Central memory CD4-positive, alpha-beta T cell (primary cell): ENCODE results near the gene LAYN.

ENCODE experiments used
- DNase-seq: peaks from one replicate; pipeline ENCODE4 v3.0.0; 2022

The LAYN gene

GRCh38 chr11:111562692-111563389 is 22.3 kb downstream of the LAYN start:
- no peak for DNase-seq

GRCh38 chr11:111565114-111565720 is 24.7 kb downstream of the LAYN start:
- peak; percentile 44 for DNase-seq

DNA sequence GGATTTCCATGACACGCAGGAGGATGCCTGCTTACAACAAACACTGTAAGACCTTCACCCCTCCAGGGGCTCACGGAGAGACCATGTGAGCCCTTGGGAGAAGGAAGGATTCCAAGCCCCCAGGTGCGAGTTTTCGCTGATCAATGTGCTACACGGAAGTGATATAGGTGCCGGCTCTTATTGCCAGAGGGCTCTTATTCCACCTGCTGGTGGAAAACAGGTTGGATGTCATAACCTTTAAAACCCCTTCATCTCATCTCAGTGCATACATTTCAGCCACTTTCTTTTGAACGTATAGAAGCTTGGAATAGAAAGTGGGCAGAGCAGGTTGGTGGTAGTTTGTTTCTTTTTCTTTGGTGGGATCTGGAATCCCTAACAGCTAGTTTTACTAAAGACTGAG is 25.8 kb downstream of the LAYN start:
- no peak for DNase-seq

GRCh38 chr11:111569476-111569875 is 29.0 kb downstream of the LAYN start:
- DNase-seq: no peak

DNA sequence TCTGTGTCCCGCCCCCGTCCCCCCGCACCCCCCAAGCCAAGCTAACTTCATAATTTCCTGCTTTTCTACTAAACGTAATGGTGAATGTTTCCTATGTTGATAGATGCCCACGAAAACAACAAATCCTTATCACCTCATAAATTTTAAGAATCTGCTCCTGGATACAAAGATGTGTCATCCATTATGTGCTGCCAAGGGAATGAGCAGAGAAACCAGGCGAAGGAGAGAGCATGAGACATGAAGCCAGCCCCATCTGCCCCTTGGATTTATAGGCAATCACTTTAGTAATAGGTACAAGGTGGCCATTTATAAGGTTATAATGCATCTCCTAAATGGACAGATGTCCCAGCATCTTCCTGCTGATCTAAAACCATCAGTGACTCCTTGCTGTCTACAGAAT is 30.3 kb downstream of the LAYN start:
- DNase-seq: no peak

DNA sequence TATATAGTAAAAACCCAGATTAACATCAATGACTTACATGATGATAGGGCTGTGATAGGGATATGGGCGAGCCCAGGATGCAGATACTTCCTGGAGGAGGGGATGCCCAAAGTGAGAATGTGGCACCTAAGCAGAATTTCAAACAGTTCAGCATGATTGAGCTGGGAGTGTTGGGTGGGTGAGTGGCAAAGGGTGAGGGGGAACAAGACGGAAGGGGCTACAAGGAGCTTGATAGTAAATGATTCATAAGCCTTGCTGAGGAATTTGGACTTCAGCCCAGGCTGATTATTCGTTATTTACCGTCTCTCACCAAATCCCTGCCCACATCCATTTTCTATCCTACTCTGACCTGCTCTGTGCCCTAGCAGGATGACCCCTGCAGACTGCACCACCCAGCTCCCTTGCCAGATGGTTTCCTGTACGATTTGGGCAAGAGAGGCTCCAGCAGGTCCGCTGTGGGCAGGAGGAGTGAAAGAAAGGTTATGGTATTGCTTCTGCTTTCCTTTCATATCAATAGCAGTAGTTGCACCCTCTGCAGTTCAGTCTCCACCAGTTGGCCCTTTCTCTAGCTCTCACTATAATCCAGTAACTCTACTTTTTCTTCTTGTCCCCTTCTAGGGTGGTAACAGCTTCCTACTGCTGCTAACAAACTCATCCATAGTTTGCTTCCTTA is 31.4 kb downstream of the LAYN start:
- DNase-seq: no peak

DNA sequence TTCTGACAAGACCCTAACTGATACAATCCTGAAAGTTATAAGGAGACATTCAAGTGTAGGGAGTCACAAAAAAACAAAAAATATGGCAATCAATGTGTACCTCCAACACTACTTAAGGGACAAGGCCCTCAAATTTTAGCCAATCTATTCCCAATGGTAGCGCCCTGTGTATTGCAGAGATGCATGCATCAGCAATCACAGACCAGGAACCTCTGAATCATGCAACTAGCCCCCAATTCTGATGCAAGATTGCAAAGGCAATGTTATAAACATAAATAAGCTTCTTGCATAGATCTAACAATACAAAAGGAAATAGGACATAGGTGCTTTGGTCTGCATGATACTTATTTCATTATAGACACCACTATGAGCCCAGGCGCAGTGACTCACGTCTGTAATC is 32.1 kb downstream of the LAYN start:
- no peak for DNase-seq

DNA sequence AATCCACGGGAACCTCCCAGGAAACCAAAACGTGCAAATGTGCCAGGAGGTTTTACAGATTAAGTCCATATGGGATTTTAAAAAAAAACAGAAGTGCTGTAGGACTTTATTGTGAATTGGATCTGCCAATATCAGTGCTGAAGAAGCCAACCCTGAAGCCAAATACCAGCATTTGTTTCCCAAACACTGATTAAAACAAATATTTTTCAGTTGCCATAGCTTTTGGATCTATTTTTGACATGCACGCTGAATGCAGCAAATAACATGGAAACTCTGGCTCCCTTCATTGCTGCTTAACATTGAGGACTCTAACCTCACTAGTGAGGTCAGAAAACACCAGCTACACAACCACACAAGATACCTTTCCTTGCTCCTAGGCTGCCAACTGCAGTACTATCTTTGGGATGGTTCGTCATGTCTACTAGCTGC is 33.3 kb downstream of the LAYN start:
- no peak for DNase-seq

DNA sequence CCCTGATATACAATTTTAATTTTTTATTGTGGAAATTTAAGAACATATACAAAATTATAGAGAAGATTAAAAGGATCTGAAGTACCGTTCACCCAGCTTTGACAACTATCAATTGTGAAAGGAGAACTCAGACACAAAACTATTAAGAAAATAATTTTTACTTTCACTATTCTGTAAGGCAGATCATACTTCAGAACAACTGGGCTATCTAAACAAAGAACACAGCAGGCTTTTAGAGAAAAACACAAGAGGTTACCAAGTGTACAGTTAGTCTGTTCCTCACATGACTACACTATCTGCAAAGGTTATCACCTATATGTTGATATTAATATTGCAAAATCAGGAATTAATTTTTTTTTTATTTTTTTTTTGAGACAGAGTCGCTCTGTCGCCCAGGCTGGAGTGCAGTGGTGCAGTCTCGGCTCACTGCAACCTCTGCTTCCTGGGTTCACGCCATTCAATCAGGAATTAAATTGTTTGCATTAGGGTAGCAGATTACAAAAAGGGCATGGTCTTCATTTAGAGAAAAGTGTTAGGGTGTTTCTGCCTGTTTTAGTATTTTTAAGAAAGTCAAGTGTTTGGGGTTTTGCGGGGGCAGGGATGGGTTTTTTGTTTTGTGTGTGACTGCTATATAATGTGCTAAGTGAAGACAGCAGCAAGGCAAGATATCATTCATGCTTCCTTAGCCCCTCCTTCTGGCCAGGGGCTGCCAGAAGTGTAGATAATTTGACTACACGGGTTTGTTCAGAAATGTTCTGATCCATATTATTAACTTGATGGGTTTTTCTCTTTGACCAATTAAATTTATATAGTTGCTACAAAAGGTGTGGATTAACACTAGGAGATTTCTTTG is 34.1 kb downstream of the LAYN start:
- DNase-seq: no peak

- no peak for DNase-seq
Observed at GRCh38 chr11:111575740-111576139, 35.2 kb downstream of the LAYN start.

- DNase-seq: no peak
Observed at GRCh38 chr11:111577821-111578220, 37.3 kb downstream of the LAYN start.

DNA sequence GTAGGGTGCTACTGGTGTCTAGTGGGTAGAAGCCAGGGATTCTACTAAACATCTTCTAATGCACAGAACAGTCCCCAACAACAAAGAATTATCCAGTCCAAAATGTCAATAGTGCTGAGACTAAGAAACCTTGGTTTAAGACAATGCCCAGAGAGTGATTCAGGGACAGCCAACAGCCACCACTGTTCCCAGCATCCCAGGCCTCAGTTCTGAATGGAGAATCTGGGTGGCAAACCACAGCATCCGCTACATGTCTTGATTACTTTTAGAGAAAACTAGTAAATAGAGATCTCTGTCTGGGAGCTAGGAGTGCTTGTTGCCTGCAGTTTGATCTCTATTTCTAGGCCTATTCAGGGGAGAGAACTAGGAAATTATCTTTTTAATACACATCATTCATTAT is 40.8 kb downstream of the LAYN start:
- no peak for DNase-seq

DNA sequence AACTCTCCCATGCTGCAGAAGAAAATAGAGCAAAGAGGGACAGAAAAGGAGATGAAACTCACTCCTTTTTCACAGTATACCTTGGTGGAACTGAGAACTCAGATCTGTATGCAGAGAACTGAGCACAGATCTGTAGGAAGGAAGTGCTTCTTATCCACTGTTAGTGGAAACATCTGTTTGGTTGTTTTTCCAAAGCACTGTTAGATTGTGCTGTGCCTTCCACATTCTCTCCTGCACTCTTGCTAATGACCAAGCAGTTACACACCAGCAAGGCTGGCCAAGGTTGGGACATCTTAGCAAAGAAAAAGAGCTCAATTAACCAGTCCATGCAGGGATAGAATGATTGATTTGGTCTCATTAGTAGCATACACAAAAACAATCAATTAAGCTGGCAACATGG is 41.6 kb downstream of the LAYN start:
- DNase-seq: no peak

GRCh38 chr11:111582881-111583280 is 42.4 kb downstream of the LAYN start:
- no peak for DNase-seq

GRCh38 chr11:111585371-111585770 is 44.9 kb downstream of the LAYN start:
- DNase-seq: no peak

DNA sequence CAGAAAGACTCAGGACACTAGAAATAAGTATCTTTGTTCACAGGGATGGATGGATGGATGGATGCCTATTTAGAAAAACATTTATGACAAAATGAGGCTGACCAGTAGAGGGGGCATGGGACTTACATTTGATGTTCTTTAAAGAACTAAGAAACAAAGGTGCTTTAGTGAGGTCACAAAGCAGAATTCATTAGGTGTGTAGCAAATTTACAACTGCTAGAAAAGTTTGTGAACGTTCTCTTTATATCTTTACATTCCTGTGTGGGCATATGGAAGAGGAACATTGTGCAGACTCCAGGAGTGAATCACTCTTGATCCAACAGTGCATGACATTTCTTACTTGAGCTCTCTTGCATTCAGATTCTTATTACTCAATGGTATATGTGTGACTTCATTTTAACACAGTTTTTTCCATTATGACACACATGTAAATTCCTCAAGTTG is 45.9 kb downstream of the LAYN start:
- peak; percentile 51 for DNase-seq

- DNase-seq: no peak
Observed at GRCh38 chr11:111589114-111589513, 48.6 kb downstream of the LAYN start.

DNA sequence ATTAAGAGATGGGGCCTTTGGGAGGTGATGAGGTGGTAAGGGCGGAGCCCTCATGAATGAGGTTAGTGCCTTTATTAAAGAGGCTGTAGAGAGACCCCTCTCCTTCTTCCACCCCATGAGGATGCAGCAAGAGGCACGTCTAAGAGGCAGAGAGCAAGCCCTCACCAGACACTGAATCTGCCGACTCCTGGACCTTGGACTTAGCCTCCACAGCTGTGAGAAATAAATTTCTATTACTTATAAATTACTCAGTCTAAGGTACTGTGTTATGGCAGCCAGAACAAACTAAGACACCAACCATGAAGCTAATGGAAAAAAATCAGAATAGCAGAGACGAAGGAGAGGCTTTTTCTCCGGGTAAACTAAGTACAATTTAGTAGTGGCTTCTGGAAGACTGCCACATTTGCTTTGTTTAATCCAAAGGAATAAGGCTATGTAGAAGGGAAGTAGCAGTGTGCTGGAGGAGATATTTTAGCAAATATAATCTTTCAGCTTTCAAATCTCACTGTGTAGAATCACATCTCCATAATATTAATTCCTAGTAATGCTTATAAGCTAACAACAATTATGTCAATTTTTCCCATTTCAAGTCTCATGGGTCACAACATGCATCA is 49.5 kb downstream of the LAYN start:
- no peak for DNase-seq

DNA sequence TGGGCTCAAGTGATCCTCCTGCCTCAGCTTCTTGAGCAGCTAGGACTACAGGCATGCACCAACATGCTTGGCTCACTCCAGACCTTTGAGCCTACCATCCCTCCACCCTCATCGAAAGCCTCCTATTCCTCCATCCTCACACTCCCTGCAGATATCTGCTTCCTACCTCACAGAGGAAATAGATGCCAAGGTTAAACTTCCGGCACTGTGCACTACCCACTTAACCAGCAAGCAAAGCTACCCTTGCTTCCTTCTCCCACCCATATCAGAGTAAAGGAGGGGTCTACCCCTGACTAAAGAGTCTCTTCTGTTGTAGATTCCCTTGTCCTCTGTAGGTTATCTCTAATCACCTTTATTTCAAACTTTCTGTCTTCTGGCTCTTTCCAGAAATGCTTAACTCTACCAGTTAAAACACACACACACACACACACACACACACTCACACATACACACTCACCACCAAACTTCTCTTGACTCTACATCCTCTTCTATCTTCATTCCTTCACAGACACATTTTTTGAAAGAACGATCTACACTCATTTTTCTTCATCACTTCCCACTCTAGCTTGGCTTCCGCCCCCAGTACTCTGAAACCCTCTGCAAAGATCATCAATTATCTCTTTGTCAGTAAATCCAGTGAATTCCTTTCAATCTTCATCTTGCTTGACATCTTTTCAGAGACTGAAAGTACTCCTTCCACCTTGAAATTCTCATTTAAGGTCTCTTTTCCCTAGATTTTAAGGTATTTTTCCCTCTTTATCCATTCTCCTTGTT is 50.9 kb downstream of the LAYN start:
- no peak for DNase-seq

DNA sequence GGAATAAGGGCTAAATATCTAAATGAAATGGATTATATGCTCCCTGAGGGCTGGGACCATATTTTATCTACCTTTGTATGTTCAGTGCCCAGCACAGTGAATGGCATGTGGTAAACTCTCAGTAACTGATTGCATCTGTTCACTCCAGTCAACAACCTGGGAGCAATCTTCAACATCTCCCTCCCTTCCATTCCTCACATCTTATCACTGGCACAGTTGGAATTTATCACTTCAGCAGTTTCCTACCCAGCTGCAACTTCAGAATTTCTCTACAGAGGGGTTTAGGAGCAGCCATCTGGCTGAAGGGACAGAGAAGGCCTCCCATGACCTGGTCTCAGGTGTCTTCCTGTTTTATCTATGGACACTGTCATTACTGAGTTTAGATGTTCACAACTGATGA is 52.0 kb downstream of the LAYN start:
- no peak for DNase-seq

DNA sequence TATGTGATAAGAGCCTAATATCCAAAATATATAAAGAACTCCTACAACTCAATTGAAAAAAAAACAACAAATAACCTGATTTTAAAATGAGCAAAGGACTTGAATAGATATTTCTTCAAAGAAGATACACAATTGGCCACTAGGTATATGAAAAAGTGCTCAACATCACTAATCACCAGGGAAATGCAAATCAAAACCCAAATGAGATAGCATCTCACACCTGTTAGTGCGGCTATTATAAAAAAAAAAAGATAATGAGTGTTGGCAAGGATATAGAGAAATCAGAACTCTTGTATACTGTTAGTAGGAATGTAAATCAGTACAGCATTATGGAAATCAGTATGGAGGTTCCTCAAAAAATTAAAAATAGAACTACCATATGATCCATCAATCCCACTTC is 55.8 kb downstream of the LAYN start:
- no peak for DNase-seq

DNA sequence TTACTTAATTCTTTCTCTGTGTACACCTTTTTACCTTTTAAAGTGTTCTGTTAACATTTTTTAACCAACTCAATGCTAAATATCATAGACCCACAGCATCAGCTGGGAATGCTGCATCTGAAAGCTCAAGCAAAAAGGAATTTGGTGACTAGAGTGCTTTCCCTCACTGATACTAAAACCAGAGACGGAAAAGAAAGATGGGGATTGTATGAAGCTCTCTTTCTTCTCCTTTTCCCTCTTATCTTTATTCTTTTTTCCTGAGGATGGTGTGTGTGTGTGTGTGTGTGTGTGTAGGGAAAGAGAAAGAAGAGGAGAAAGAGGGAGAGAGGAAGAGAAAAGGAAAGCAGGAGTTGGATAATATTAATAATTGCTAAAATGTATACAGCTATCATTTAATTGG is 57.6 kb downstream of the LAYN start:
- DNase-seq: no peak
